SK-N-SH (cell line): ENCODE results near the gene DVL2. TPM values are rescaled to one million over a fixed set of nuclear protein-coding genes. Genes with fewer than 3 reads are reported as not detected.

ENCODE experiments used
- CTCF ChIA-PET: fragments of 300-600, 350-600 bp; formaldehyde crosslinking; extraction: SDS; loops from one replicate; lab custom pipeline; 2021; lab: Yijun Ruan, JAX
- POLR2A ChIA-PET: fragments of 350-600 bp; sonication (Branson Sonifier 250); formaldehyde crosslinking; extraction: SDS; loops from one replicate; lab custom pipeline; 2020; ENCODE audit warnings: antibody characterized with exemption, inconsistent platforms; lab: Yijun Ruan, JAX
- DNase-seq: peaks from one replicate; pipeline ENCODE4 v3.0.0; 2012
- H2AFZ ChIP-seq: fragments of 200-600 bp; sonication (generic); 2 replicates; pipeline ENCODE4 v1.8.1; 2016; ENCODE audit warnings: antibody characterized with exemption, mild to moderate bottlenecking, low read depth
- H3F3A ChIP-seq: fragments of 200-600 bp; sonication (generic); replicated peaks from 2 replicates; pipeline ENCODE3; 2016; ENCODE audit warnings: antibody characterized with exemption, mild to moderate bottlenecking; ENCODE audit not compliant: insufficient read depth
- H3K27ac ChIP-seq, 2 experiments: fragments of 200-500 bp in 1 of 2; fragments of 200-600 bp in 1 of 2; sonication (Bioruptor generic) in 1 of 2; sonication (generic), shearing (Covaris generic) in 1 of 2; 2 replicates each; pipeline versions ENCODE4 v1.5.1 to v1.6.1; 2014 to 2016; ENCODE audit warnings: low read depth in 2 of 2, inconsistent platforms in 1 of 2, low read length in 1 of 2, mild to moderate bottlenecking in 1 of 2, mixed read lengths in 1 of 2
- H3K27me3 ChIP-seq: fragments of 200-600 bp; sonication (generic), shearing (Covaris generic); 2 replicates; pipeline ENCODE4 v1.6.1; 2016; ENCODE audit warnings: mixed run types; ENCODE audit not compliant: insufficient read depth
- H3K36me3 ChIP-seq, 2 experiments: fragments of 200-500 bp in 1 of 2; fragments of 200-600 bp in 1 of 2; sonication (Bioruptor generic) in 1 of 2; sonication (generic) in 1 of 2; replicated peaks in 1 of 2; 2 replicates each; pipeline versions ENCODE3 to v1.5.1; 2014 to 2016; ENCODE audit warnings: low read length in 1 of 2, mild to moderate bottlenecking in 1 of 2; ENCODE audit not compliant: insufficient read depth in 2 of 2, control insufficient read depth in 1 of 2
- H3K4me1 ChIP-seq, 2 experiments: fragments of 200-500 bp in 1 of 2; fragments of 200-600 bp in 1 of 2; sonication (Bioruptor generic) in 1 of 2; sonication (generic), shearing (Covaris generic) in 1 of 2; 2 replicates each; pipeline versions ENCODE4 v1.5.1 to v1.6.1; 2014 to 2016; ENCODE audit warnings: low read depth in 1 of 2, low read length in 1 of 2, mixed run types in 1 of 2; ENCODE audit not compliant: insufficient read depth in 2 of 2, control insufficient read depth in 1 of 2
- H3K4me2 ChIP-seq: fragments of 200-600 bp; sonication (generic), shearing (Covaris generic); 2 replicates; pipeline ENCODE4 v1.6.1; 2017; ENCODE audit warnings: mixed run types
- H3K4me3 ChIP-seq, 2 experiments: fragments of 200-500 bp in 1 of 2; fragments of 200-600 bp in 1 of 2; sonication (Bioruptor generic) in 1 of 2; sonication (generic), shearing (Covaris generic) in 1 of 2; 2 replicates each; pipeline versions ENCODE4 v1.5.1 to v1.8.1; 2014 to 2016; ENCODE audit warnings: low read depth in 2 of 2, inconsistent platforms in 1 of 2, low read length in 1 of 2, mild to moderate bottlenecking in 1 of 2, mixed read lengths in 1 of 2, moderate library complexity in 1 of 2
- H3K79me2 ChIP-seq: fragments of 200-600 bp; sonication (generic); 2 replicates; pipeline ENCODE4 v1.8.1; 2017; ENCODE audit warnings: mild to moderate bottlenecking; ENCODE audit not compliant: insufficient read depth
- H3K9ac ChIP-seq: fragments of 200-600 bp; sonication (generic); 2 replicates; pipeline ENCODE4 v1.6.1; 2017; ENCODE audit warnings: mixed run types
- H3K9me2 ChIP-seq: fragments of 200-600 bp; sonication (generic); 2 replicates; pipeline ENCODE4 v1.6.1; 2017; ENCODE audit warnings: mixed run types
- H3K9me3 ChIP-seq: fragments of 200-600 bp; sonication (generic); 2 replicates; pipeline ENCODE4 v1.6.1; 2017; ENCODE audit warnings: mixed run types, mild to moderate bottlenecking, moderate library complexity
- H4K20me1 ChIP-seq: fragments of 200-600 bp; sonication (generic); 2 replicates; pipeline ENCODE4 v1.6.1; 2017; ENCODE audit warnings: mild to moderate bottlenecking, mixed run types; ENCODE audit not compliant: insufficient read depth
- CHD2 ChIP-seq: fragments of 150-350 bp; IDR thresholded peaks from 2 replicates; pipeline ENCODE4 v1.6.1; 2018; ENCODE audit warnings: low read length; ENCODE audit not compliant: partially characterized antibody
- ELF1 ChIP-seq: IDR thresholded peaks from 2 replicates; pipeline ENCODE4 v1.4.0; 2012
- EP300 ChIP-seq, 2 experiments: IDR thresholded peaks; 2 replicates each; pipeline versions ENCODE4 v1.4.0 to v1.6.1; 2012; ENCODE audit warnings: borderline replicate concordance in 1 of 2, low read depth in 1 of 2, low read length in 1 of 2
- FOSL2 ChIP-seq: IDR thresholded peaks from 2 replicates; pipeline ENCODE4 v1.4.0; 2012; ENCODE audit warnings: low read depth, mild to moderate bottlenecking, moderate library complexity, borderline replicate concordance
- FOXJ3 ChIP-seq: sonication (generic); formaldehyde crosslinking; IDR thresholded peaks from 2 replicates; pipeline ENCODE4 v1.5.1; 2020; ENCODE audit warnings: mild to moderate bottlenecking, missing genetic modification reagents
- FOXM1 ChIP-seq: IDR thresholded peaks from 2 replicates; pipeline ENCODE4 v1.4.0; 2012; ENCODE audit warnings: low read depth, mild to moderate bottlenecking
- GABPA ChIP-seq: IDR thresholded peaks from 2 replicates; pipeline ENCODE4 v1.4.0; 2012; ENCODE audit warnings: low read depth, mild to moderate bottlenecking
- GATA2 ChIP-seq: sonication (generic); formaldehyde crosslinking; IDR thresholded peaks from 2 replicates; pipeline ENCODE4 v1.5.0; 2020; ENCODE audit warnings: mild to moderate bottlenecking, missing genetic modification reagents
- MXI1 ChIP-seq: IDR thresholded peaks from 2 replicates; pipeline ENCODE4 v1.6.1; 2012; ENCODE audit warnings: mild to moderate bottlenecking, low read depth, low read length, improper control_type of control experiment
- NRF1 ChIP-seq: IDR thresholded peaks from 2 replicates; pipeline ENCODE4 v1.6.1; 2012; ENCODE audit warnings: low read depth, mild to moderate bottlenecking, low read length
- PBX3 ChIP-seq: IDR thresholded peaks from 2 replicates; pipeline ENCODE4; 2012
- RAD21 ChIP-seq: IDR thresholded peaks from 2 replicates; pipeline ENCODE4 v1.6.1; 2012; ENCODE audit warnings: mild to moderate bottlenecking, low read length
- RXRA ChIP-seq: IDR thresholded peaks from 2 replicates; pipeline ENCODE4 v1.4.0; 2012; ENCODE audit warnings: low read depth, mild to moderate bottlenecking, borderline replicate concordance
- SIN3A ChIP-seq: IDR thresholded peaks from 2 replicates; pipeline ENCODE4 v1.6.1; 2012; ENCODE audit warnings: low read depth, mild to moderate bottlenecking, low read length, moderate library complexity, borderline replicate concordance
- TAF1 ChIP-seq: IDR thresholded peaks from 2 replicates; pipeline ENCODE4 v1.6.1; 2012; ENCODE audit warnings: low read depth, mild to moderate bottlenecking, low read length, moderate library complexity, borderline replicate concordance
- TCF12 ChIP-seq: IDR thresholded peaks from 2 replicates; pipeline ENCODE4 v1.4.0; 2012
- TEAD4 ChIP-seq: IDR thresholded peaks from 2 replicates; pipeline ENCODE4 v1.4.0; 2012; ENCODE audit warnings: mild to moderate bottlenecking, borderline replicate concordance; ENCODE audit not compliant: insufficient read depth
- YY1 ChIP-seq: IDR thresholded peaks from 2 replicates; pipeline ENCODE4 v1.4.0; 2012; ENCODE audit warnings: low read depth, mild to moderate bottlenecking
- ZBTB33 ChIP-seq: IDR thresholded peaks from 2 replicates; pipeline ENCODE4 v1.4.0; 2012; ENCODE audit warnings: low read depth, borderline replicate concordance
- WGBS: methylation state at CpG from one replicate; pipeline ENCODE4 v1.1.6; 2017; ENCODE audit warnings: low lambda C conversion rate; 5-methylcytosine and 5-hydroxymethylcytosine counted together
- polyA plus RNA-seq, 3 experiments: library from polyadenylated mRNA; depleted of rRNA; stranded (reverse); fragments of >200 nt; gene quantifications; 2 replicates each; pipeline ENCODE4 v1.2.3, GENCODE V29; 2012
- TF ChIP-seq, protein P1 (sequence below): fragments of 200-600 bp; sonication (generic); IDR thresholded peaks from 2 replicates; pipeline ENCODE4 v1.6.1; 2017; ENCODE audit warnings: antibody characterized with exemption, mild to moderate bottlenecking, moderate library complexity
- TF ChIP-seq, protein P2 (sequence below): IDR thresholded peaks from 2 replicates; pipeline ENCODE4 v1.4.0; 2012; ENCODE audit warnings: low read depth, borderline replicate concordance

The DVL2 gene
- polyA plus RNA-seq, 1 of the 3 experiments (the other 2 are of a cell fraction): 8.3 TPM

- Histone ChIP-seq H3K9ac (no peak overlapping the region), H3K4me2 (no peak overlapping the region), H3K9me2 (no peaks in the 10 kb centered on the region), H3K79me2 (no peaks in the 10 kb centered on the region), H3K4me3 (no peak overlapping the region), H4K20me1 (no peaks in the 10 kb centered on the region), H2AFZ (no peak overlapping the region), H3F3A (peaks cover 2% of the 10 kb centered on the region), H3K4me1 (no peaks in the 10 kb centered on the region), H3K9me3 (no peaks in the 10 kb centered on the region), H3K36me3 (peaks cover 27 to 41% of the 10 kb centered on the region in 2 experiments), H3K27ac (no peak overlapping the region), H3K27me3 (no peaks in the 10 kb centered on the region)
- no peak for TF ChIP-seq RAD21
- CTCF ChIA-PET: interaction anchor here (1.3 to 2.4 kb wide), 2 partner anchors 18 to 150 kb away, joined by 3 to 8 read pairs; no protein-coding TSS in a partner anchor
- POLR2A ChIA-PET: no interaction called here
- no peak for DNase-seq
- 86% methylated on average over 7 of the region's 12 CpGs for WGBS
Measured at GRCh38 chr17:7195971-7196370, 38.3 kb downstream of the DVL2 start.

DNA sequence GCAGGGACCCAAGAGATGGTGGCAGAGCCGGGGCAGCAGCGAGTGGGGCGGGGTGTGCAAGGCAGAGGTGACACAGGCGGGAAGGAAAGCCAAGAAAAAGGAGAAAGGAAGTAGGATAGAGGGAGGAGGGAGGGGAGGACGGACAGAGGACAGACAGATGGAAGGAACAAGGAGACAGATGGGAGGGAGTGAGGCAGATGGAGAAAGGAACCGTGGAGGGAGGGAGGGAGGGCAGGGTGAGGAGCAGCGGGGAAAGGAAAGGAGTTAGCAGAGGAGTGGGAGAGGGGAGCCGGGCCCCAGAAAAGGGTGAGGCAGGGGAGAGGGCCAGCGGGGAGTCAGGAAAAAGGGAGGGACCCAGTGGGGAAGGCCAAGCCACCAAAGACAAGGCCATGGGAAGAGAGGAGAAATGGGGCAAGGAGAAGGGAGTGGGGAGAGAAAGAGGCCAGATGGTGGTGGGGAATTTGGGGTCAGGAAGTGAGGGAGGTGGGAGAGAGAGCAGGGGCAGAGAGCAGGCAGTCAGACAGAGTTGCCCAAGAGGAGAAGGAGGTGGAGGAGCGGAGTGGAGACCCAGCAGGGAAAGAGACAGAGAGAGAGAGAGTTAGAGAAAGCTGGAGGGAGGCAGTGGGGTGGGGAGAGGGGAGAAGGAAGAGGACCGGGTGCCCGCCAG is 41.9 kb downstream of the DVL2 start:
- Histone ChIP-seq H3K79me2 (no peaks in the 10 kb centered on the region), H3K4me1 (no peaks in the 10 kb centered on the region), H3K9me2 (no peaks in the 10 kb centered on the region), H3K27me3 (no peaks in the 10 kb centered on the region), H3K4me3 (no peak overlapping the region), H3K9me3 (no peaks in the 10 kb centered on the region), H3K4me2 (no peak overlapping the region), H2AFZ (no peak overlapping the region), H3K36me3 (peaks cover 15 to 40% of the 10 kb centered on the region in 2 experiments), H3K27ac (no peak overlapping the region), H4K20me1 (no peaks in the 10 kb centered on the region), H3K9ac (no peak overlapping the region), H3F3A (no peaks in the 10 kb centered on the region)
- WGBS: 90% methylated on average over 12 of the region's 12 CpGs
- no peak for DNase-seq
- TF ChIP-seq FOXM1: no peak
- TF ChIP-seq TAF1: no peak
- no peak for TF ChIP-seq SIN3A
- no peak for TF ChIP-seq ELF1
- TF ChIP-seq ZBTB33: no peak
- TF ChIP-seq FOXJ3 (CRISPR knock-in tag): no peak
- no peak for TF ChIP-seq PBX3
- TF ChIP-seq CHD2: no peak
- TF ChIP-seq TCF12: no peak
- TF ChIP-seq GATA2 (CRISPR knock-in tag): no peak
- TF ChIP-seq, protein P1, sequence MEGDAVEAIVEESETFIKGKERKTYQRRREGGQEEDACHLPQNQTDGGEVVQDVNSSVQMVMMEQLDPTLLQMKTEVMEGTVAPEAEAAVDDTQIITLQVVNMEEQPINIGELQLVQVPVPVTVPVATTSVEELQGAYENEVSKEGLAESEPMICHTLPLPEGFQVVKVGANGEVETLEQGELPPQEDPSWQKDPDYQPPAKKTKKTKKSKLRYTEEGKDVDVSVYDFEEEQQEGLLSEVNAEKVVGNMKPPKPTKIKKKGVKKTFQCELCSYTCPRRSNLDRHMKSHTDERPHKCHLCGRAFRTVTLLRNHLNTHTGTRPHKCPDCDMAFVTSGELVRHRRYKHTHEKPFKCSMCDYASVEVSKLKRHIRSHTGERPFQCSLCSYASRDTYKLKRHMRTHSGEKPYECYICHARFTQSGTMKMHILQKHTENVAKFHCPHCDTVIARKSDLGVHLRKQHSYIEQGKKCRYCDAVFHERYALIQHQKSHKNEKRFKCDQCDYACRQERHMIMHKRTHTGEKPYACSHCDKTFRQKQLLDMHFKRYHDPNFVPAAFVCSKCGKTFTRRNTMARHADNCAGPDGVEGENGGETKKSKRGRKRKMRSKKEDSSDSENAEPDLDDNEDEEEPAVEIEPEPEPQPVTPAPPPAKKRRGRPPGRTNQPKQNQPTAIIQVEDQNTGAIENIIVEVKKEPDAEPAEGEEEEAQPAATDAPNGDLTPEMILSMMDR: no peak
- no peak for TF ChIP-seq GABPA
- TF ChIP-seq NRF1: no peak
- TF ChIP-seq, protein P2, sequence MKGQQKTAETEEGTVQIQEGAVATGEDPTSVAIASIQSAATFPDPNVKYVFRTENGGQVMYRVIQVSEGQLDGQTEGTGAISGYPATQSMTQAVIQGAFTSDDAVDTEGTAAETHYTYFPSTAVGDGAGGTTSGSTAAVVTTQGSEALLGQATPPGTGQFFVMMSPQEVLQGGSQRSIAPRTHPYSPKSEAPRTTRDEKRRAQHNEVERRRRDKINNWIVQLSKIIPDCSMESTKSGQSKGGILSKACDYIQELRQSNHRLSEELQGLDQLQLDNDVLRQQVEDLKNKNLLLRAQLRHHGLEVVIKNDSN: no peak
- TF ChIP-seq MXI1: no peak
- no peak for TF ChIP-seq YY1
- TF ChIP-seq EP300 (IDR thresholded peaks at IDR 0.05; ENCODE audit: borderline replicate concordance in 1 of 2, low read depth in 1 of 2, low read length in 1 of 2): no peak
- TF ChIP-seq TEAD4: no peak
- TF ChIP-seq FOSL2: no peak
- no peak for TF ChIP-seq RXRA
- POLR2A ChIA-PET: no interaction called here
- CTCF ChIA-PET: no interaction called here
